ENCODE data around the gene BCLAF3.

DNA sequence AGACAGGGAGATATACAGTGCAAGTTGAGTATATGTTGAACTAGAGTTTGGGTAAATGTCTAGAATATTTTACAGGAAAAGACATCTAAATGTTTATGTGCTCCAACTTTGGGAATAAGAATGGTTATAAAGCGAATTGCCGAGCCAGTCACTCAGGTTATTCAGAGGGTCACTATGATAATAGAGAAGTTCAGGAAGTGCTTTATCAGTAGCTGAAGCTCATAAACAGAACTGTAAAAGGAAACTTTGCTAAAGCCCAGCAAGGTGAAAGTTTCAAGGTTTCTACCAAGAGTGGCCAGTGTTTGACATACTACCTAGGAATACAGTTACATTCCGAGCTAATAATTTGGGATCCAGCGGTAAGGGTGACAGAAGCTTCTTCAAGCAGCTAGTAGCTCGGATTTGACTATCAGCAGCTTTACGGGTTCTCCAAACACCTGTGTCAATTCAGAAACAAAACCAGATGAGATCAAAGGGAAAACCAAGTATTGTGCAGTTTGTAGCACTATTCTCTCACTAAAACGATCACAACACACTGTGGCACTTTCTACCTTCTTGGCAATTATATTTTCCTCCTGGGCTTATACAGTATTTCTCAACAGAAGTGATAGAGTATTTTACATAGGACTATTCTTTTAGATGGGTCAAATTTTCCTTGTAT, 17.2 kb upstream of the BCLAF3 start:
- TF ChIP-seq EZH2 (IDR thresholded peaks at IDR 0.05; ENCODE audit: low read length), result no peak
- TF ChIP-seq, protein P1, sequence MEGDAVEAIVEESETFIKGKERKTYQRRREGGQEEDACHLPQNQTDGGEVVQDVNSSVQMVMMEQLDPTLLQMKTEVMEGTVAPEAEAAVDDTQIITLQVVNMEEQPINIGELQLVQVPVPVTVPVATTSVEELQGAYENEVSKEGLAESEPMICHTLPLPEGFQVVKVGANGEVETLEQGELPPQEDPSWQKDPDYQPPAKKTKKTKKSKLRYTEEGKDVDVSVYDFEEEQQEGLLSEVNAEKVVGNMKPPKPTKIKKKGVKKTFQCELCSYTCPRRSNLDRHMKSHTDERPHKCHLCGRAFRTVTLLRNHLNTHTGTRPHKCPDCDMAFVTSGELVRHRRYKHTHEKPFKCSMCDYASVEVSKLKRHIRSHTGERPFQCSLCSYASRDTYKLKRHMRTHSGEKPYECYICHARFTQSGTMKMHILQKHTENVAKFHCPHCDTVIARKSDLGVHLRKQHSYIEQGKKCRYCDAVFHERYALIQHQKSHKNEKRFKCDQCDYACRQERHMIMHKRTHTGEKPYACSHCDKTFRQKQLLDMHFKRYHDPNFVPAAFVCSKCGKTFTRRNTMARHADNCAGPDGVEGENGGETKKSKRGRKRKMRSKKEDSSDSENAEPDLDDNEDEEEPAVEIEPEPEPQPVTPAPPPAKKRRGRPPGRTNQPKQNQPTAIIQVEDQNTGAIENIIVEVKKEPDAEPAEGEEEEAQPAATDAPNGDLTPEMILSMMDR (optimal IDR thresholded peaks at IDR 0.05 in 1 of 3, IDR thresholded peaks at IDR 0.05 in 1 of 3, conservative IDR thresholded peaks at IDR 0.05 in 1 of 3; ENCODE audit: extremely low read depth in 1 of 3, insufficient read depth in 2 of 3, low read length in 3 of 3), result no peak

All from keratinocyte (primary cell).